Activated naive CD4-positive, alpha-beta T cell treated with anti-CD3 and anti-CD28 coated beads, Interleukin-2, amount 50 U/mL, for 72 hours (primary cell): ENCODE data around the gene ADAM22. TPM values are rescaled to one million over a fixed set of nuclear protein-coding genes. Genes with fewer than 3 reads are reported as not detected.

ENCODE experiments used
- ATAC-seq, 2 donors: fragments of 150-1000 bp; cut with Tn5 transposase; 2 replicates each; pipeline ENCODE4 v1.10.0; 2021; ENCODE audit warnings: mild to moderate bottlenecking in 2 of 2, moderate library complexity in 2 of 2
- DNase-seq, 2 donors: peaks; one replicate each; pipeline ENCODE4 v3.0.0; 2021 to 2022; ENCODE audit warnings: low spot score in 2 of 2
- H3K27ac Mint-ChIP-seq, 2 donors: one replicate each; pipeline ENCODE4 v1.8.0; 2022; ENCODE audit warnings: mild to moderate bottlenecking in 2 of 2, mixed read lengths in 2 of 2
- H3K36me3 Mint-ChIP-seq, 2 donors: one replicate each; pipeline ENCODE4 v1.8.0; 2022; ENCODE audit warnings: mixed read lengths in 2 of 2
- H3K9me3 Mint-ChIP-seq, 2 donors: one replicate each; pipeline ENCODE4 v1.8.0; 2022; ENCODE audit warnings: mixed read lengths in 2 of 2
- total RNA-seq, 2 donors: library from RNA; stranded (reverse); gene quantifications; one replicate each; pipeline ENCODE4 v1.2.3, GENCODE V29; 2022

Gene ADAM22
- total RNA-seq, 2 donors from 2014 or later: 0.27 to 1.3 TPM

DNA sequence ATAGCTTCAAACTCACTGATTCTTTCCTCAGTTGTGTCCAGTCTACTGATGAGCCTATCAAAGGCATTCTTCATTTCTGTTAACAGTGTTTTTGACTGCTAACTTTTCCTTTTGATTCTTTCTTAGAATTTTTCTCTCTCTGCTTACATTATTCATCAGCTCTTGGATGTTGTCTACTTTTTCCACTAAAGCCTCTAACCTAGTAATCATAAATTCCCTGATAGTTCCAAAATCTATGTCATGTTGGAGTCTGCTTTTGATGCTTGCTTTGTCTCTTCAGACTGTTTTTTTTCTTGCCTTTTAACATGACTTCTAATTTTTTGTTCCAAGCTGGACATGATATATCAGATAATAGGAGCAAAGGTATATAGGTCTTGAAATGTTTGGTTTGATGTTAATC lies 78.0 kb downstream of the ADAM22 start:
- ATAC-seq: no peak
- no peaks in the 10 kb centered on the region for H3K36me3 Mint-ChIP-seq
- no peak for DNase-seq
- H3K9me3 Mint-ChIP-seq: no peaks in the 10 kb centered on the region
- H3K27ac Mint-ChIP-seq: no peak overlapping the region

DNA sequence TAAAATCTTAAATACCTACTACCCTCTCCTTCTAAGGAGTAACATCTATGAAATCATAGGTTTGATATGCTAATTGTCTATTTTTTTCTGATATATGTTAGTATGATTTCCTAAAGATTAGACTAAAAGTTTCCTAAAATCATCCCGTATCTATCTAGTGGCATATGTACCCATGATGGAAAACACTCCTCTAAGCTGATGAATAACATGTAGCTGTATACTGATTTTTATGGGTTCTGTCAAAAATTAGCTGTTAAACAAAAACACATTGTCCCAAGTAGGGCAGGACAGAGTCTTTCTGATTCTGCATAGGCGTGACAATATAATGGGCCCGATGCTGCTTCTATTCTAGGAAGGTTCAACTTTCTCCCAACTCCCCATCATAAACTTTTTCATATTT lies 79.9 kb downstream of the ADAM22 start:
- no peaks in the 10 kb centered on the region for H3K9me3 Mint-ChIP-seq

DNA sequence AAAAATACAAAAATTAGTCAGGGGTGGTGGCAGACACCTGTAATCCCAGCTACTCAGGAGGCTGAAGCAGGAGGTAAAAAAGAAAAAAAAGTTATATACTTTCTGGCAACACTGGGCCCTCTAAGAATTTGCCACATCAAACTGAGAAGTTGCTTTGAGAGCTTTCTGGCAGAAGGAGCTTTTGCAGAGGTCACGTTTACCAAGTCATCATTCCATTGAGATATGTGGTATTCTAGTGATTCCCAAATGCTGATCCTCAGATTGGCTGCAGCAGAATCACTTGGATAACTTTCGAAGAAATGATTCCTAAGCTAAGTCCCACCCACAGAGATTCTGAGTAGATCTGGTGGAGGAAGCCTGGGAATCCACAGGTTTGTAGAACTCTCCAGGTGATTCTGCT lies 80.5 kb downstream of the ADAM22 start:
- ATAC-seq (no peak), DNase-seq (no peak)
- no peaks in the 10 kb centered on the region for H3K36me3 Mint-ChIP-seq
- no peaks in the 10 kb centered on the region for H3K9me3 Mint-ChIP-seq
- no peak overlapping the region for H3K27ac Mint-ChIP-seq

More for the DNA sequence above, 79.9 kb downstream of the ADAM22 start:
- DNase-seq: no peak
- H3K27ac Mint-ChIP-seq: no peak overlapping the region
- ATAC-seq: no peak
- no peaks in the 10 kb centered on the region for H3K36me3 Mint-ChIP-seq

DNA sequence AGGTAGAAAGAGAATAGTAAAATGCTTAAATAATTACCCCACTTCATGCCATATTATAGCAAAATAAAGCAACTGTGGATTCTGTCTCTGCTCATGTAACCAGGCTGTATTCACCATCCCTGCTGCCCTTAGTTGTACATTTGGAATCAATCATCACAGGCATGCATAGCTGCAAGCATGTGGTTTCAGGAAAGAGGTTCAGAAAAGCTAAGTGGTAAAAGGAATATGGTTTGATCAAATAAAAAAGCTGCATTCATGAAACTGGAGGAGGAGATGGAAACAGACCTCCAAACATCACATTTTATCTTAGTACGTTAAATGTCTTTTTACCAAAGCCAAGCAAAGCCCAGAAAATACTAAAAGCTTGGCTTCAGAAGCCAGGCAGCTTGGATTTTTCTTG lies 81.3 kb downstream of the ADAM22 start:
- no peaks in the 10 kb centered on the region for H3K9me3 Mint-ChIP-seq
- ATAC-seq (no peak), DNase-seq (no peak)
- H3K36me3 Mint-ChIP-seq: no peaks in the 10 kb centered on the region
- H3K27ac Mint-ChIP-seq: no peak overlapping the region

DNA sequence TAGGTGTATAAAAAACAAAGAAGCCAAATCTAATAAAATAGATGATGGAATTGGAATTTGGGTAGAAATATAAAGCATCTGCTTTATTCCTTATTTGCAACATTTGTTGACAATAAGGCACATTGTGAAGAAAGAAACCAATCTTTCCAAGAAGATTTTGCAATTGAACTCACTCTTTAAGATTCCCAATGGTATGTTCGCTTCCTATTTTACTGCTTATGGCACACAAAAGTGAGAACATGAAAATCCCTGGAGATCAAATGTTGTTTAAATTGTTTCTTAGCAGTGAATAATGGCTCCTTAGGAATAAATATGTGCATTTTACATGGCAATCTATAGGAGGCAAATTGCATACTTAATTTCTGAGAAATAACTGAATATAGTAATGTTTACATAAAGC lies 84.5 kb downstream of the ADAM22 start:
- Mint-ChIP-seq H3K9me3 (no peaks in the 10 kb centered on the region), H3K27ac (no peak overlapping the region), H3K36me3 (no peaks in the 10 kb centered on the region)
- DNase-seq (no peak), ATAC-seq (no peak)

DNA sequence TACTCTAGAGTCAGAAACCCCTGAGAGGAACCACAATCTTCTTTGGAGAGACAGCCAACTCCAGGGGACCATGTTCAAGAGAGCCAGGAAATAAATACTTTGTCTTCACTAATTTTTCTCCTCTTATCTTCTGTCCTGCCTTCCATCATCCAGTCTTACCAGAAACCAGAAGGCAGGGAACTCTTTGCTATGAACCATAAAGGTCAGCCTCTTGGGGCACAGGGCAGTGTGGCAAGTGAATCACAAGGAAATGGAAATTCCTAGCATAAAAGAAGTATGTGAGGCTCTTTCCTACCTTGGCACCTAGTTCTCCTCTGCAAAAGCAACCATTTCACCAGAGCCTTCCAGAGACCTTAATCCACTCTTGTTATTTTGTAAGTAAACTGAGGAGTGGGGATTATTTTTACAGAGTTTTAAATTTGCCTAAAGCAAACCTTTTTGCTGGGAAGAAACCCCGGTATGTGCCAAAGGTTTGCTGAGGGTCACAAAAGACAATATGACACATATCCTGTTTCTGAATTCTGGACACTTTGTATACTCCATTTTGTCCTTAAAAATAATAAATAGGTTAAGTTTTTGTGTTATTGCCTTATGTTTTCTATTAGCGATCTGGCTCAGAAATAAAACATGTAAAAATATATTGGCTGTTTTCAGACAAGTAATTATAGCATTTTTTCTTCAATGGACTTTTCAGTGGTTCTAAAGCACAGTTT lies 87.1 kb downstream of the ADAM22 start:
- no peak for ATAC-seq
- Mint-ChIP-seq H3K9me3 (peaks cover 0 to 12% of the 10 kb centered on the region in 2 donors), H3K36me3 (no peaks in the 10 kb centered on the region), H3K27ac (no peak overlapping the region)
- no peak for DNase-seq

DNA sequence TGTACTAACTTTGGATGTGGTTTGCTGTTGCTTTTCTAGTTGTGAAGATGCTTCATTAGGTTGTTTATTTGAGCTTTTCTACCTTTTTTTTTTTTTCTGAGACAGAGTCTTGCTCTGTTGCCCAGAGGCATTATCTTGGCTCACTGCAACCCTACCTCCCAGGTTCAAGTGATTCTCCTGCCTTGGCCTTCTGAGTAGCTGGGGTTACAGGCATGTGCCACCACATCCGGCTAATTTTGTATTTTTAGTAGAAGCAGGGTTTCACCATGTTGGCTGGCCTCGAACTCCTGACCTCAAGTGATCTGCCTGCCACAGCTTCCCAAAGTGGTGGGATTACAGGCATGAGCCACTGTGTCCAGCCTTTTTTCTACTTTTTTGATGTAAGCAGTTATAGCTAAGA lies 93.7 kb downstream of the ADAM22 start:
- H3K36me3 Mint-ChIP-seq: peaks cover 14 to 28% of the 10 kb centered on the region in 2 donors
- H3K27ac Mint-ChIP-seq: no peak overlapping the region
- DNase-seq: no peak
- ATAC-seq: no peak
- peaks cover 8 to 22% of the 10 kb centered on the region in 2 donors for H3K9me3 Mint-ChIP-seq

DNA sequence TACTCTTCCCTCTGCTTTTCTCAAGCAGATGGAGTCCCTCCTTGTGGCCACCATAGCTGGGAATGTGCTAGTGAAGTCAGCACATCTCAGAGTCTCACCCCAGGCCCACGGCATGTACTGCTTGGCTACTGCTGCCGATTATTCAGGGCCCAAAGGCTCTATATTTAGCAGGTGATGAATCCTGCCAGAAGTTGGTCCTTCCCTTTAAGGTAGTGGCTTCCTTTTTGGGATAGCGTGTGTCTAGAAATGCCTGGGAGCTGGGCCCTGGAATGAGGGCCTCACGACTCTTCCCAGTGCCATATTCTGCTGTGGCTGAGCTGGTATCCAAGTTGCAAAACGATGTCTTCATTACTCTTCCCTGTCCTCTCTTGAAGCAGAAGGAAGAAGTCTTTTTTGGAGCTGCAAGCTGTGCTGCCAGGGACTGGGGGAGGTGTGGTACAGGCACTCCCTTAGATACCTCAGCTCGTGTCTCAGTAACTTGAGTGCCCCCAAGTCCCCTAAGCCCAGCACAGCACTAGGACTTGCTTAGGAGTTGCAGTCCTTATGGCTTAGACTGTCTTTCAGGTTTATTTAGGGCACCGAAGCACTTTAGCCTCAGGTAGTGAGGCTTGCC lies 100.1 kb downstream of the ADAM22 start:
- Mint-ChIP-seq H3K36me3 (peaks cover 18 to 34% of the 10 kb centered on the region in 2 donors), H3K9me3 (peaks cover 13 to 18% of the 10 kb centered on the region in 2 donors), H3K27ac (no peak overlapping the region)
- DNase-seq (no peak), ATAC-seq (no peak)

DNA sequence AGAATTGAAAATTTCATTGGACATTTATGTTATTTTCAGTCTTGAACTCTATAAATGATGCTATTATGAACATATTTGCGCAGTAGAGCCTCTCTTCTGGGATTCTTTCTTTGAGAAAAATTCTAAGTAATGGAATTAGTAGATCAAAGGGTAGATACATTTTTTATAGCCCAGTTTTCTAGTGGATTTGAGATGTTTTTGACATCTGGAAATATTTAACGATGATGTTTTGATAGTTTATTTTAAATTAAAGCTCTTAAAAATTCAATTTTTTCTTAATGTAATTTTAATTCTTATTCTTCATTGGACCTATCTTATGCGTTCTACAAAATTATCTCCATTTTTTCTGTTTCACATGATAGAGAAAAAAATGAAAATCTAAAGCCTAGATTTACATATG lies 103.0 kb downstream of the ADAM22 start:
- peaks cover 6 to 12% of the 10 kb centered on the region in 2 donors for H3K9me3 Mint-ChIP-seq
- H3K36me3 Mint-ChIP-seq: peaks cover 5 to 12% of the 10 kb centered on the region in 2 donors
- no peak for DNase-seq
- ATAC-seq: no peak
- H3K27ac Mint-ChIP-seq: no peak overlapping the region

DNA sequence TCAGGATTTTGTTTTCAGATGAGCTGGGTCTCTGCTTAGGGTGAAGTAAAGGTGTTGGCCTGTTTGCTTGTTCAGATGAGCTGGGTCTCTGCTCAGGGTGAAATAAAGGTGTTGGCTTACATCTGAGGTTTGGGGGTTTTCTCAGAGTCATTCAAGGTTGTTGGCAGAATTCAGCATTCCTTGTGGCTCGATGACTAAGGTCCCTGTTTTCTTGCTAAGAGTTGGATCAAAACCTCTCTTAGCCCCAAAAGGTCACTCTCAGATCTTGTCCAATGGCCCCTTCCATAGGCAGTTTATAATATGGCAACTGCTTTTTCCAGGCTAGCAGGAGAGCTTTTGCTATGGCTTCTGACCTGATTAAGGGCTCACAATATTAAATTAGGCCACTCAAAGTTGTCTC lies 106.6 kb downstream of the ADAM22 start:
- H3K36me3 Mint-ChIP-seq: no peaks in the 10 kb centered on the region
- DNase-seq: no peak
- H3K9me3 Mint-ChIP-seq: no peaks in the 10 kb centered on the region
- no peak for ATAC-seq
- no peak overlapping the region for H3K27ac Mint-ChIP-seq

DNA sequence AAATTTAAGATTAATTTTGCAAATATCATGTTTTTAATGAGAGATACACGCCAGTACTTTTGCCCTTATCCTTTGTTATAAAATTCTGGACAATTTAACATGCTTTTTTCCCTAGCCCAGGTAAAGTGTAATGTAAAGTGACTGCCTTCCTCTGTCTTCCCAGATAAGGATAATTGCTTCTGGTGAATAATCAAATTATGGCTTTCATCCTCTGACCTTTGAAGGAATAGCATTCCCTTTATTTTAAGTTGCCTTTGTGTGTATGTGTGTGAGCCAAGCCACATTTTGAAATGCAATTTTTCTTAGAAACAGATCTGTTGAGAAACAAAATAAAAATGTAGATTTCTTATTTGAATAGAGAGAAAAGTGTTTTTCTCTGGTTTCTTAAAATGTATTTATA lies 107.5 kb downstream of the ADAM22 start:
- DNase-seq: no peak
- Mint-ChIP-seq H3K36me3 (no peaks in the 10 kb centered on the region), H3K27ac (no peak overlapping the region), H3K9me3 (no peaks in the 10 kb centered on the region)
- ATAC-seq: no peak

DNA sequence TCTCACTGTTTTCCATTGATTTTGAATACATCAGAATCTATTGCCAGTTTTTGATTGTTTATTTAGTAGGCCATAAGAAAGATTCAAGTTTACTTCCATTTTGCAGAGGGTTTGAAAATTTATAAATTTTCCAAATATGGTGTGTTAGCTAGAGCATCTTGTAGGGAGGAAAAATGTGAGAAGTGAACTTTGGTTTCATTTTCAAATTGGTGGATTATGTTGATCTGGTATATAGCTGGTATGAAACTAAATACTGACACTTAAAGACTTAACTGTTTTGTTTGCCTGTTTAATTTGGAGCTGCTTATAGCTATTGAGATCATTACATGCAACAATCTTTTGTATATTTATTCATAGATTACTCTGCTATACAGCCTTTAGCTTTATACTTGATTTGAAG lies 108.1 kb downstream of the ADAM22 start:
- no peaks in the 10 kb centered on the region for H3K9me3 Mint-ChIP-seq

DNA sequence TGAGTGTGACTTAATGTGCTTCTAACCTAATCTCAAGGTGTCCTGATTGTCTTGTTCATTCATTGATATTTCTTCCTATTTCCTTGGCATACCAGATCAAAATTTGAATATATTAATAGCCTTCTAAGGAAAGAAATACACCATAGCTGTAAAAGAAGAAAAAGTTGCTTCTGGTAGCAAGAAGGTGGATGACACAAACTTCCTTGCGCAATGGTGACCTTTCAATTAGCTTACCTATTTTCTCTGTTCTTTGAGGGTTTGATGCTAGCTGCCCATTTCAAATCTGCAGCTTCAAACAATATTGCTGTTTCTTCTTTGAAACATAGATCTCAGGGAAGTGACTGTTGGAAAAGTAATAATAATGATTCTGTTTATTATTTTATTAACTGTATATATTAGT lies 108.8 kb downstream of the ADAM22 start:
- H3K27ac Mint-ChIP-seq: no peak overlapping the region
- DNase-seq (no peak), ATAC-seq (no peak)
- H3K36me3 Mint-ChIP-seq: no peaks in the 10 kb centered on the region
- H3K9me3 Mint-ChIP-seq: no peaks in the 10 kb centered on the region

More for the DNA sequence above, 108.1 kb downstream of the ADAM22 start:
- no peak for DNase-seq
- H3K36me3 Mint-ChIP-seq: no peaks in the 10 kb centered on the region
- ATAC-seq: no peak
- H3K27ac Mint-ChIP-seq: no peak overlapping the region

DNA sequence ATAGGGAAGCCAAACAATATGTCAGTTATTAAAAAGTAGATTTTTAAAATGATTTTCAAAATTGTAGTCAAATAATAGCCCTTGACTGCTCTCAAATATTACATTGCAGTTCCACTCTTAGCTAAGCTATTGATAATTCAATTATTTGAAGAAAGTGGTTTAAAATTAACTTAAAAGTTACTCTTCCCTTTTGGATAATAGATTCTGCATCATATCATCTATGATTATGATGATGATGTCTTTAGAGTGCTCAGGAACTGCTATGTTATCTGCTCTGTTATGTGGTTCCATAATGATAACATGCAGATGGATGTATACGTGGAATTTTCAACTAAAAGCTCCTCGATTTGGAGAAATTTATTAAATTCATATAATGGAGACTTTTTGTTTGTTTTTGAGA lies 110.0 kb downstream of the ADAM22 start:
- Mint-ChIP-seq H3K36me3 (no peaks in the 10 kb centered on the region), H3K9me3 (no peaks in the 10 kb centered on the region), H3K27ac (no peak overlapping the region)
- DNase-seq (no peak), ATAC-seq (no peak)

DNA sequence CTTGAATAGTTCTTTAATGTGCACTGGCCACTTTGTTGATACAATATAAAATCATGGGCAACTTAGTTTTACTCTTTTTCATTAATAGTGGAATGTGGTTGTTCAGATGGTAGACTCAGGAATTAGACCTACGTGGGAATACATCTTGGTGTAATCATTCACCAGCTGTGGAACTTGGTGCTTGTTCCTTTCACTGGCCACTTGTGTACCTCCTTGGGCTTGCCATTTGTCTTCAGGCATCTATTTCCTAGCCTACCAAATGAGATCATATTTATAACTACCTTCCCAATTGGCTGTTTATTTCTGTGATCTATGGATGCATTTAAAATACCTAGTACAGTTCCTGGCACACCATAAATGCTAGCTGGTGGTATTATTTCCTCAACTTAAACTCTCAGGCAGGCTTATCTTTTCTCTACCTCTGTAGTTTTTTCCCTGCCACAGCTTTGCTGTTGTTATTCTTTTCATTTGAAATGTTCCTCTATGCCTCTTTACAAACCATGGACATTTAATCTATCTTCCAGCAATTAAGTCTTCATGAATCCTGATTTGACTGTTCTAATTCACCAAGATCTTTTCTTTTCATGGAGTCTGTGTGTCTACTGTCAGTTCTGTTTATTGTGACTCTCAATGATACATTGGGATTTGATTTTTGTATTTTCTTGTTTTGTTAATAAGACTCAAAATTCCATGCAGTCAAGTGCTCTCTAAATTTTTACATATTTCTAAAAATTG lies 113.0 kb downstream of the ADAM22 start:
- ATAC-seq: no peak
- no peak for DNase-seq
- H3K36me3 Mint-ChIP-seq: no peaks in the 10 kb centered on the region
- no peaks in the 10 kb centered on the region for H3K9me3 Mint-ChIP-seq
- no peak overlapping the region for H3K27ac Mint-ChIP-seq

DNA sequence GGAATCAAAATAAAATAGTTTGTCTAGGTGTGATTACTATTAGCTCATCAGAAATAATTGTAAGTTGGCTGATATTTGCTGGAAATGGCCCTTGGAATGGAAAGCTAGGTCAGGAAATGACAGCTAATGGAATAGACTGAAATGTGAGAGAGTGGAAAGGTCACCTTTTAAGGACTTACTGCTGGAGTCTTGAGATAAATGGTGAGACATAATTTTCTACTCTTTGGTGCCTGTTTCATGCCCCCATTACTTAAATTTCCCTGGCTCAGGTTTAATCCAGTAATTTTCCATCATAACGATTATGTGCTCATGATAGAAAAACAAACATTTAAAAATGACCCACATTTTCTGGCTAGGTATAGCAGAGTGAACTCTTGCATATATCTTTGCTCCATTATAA lies 123.6 kb downstream of the ADAM22 start:
- Mint-ChIP-seq H3K9me3 (no peaks in the 10 kb centered on the region), H3K36me3 (no peaks in the 10 kb centered on the region), H3K27ac (no peak overlapping the region)
- no peak for DNase-seq
- ATAC-seq: no peak

DNA sequence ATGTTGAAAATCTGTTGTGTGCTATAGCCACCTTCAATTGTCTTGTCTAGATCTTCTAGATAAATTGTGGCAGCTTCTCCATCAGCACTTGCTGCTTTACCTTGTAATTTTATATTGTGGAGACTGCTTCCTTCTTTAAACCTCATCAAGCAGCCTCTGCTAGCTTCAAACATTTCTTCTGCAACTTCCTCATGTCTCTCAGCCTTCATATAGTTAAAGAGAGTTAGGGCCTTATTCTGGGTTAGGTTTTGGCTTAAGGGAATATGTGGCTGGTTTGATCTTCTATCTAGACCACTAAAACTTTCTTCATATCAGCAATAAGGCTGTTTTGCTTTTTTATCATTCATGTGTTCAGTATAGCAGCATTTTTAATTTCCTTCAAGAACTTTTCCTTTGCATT lies 128.2 kb downstream of the ADAM22 start:
- no peak for ATAC-seq
- no peak for DNase-seq
- H3K9me3 Mint-ChIP-seq: no peaks in the 10 kb centered on the region
- H3K36me3 Mint-ChIP-seq: no peaks in the 10 kb centered on the region
- no peak overlapping the region for H3K27ac Mint-ChIP-seq

DNA sequence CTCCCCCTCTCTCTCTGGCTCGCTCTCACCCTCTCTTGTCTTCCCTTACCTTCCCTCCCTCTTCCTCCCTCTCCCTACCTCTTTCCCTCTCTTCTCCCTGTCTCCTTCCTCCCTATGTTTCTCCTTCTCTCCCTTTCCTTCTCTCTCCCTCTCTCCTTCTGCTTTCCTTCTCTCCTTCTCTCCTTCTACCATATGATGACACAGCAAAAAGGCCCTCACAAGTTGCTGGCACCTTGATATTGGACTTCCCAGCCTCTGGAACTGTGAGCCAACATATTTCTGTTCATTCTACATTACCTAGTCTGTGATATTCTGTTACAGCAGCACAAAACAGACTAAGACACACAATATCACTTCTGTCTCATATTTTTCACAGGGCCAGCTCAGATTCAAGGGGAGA lies 135.0 kb downstream of the ADAM22 start:
- H3K9me3 Mint-ChIP-seq: peaks cover 4% of the 10 kb centered on the region in 2 donors
- no peak for ATAC-seq
- no peak overlapping the region for H3K27ac Mint-ChIP-seq
- no peaks in the 10 kb centered on the region for H3K36me3 Mint-ChIP-seq
- DNase-seq: no peak
